Right lobe of liver (tissue), 4 donors: ENCODE data around the gene PCED1A.

Experiments
- CTCF ChIP-seq, 4 donors: fragments of 200-600 bp in 3 of 4; fragments of 450-650 bp in 1 of 4; IDR thresholded peaks; one replicate each; pipeline versions ENCODE4 v1.5.1 to v1.8.0; 2016 to 2022; ENCODE audit warnings: antibody characterized with exemption in 4 of 4, mild to moderate bottlenecking in 2 of 4
- POLR2A ChIP-seq: fragments of 450-650 bp; IDR thresholded peaks from one replicate; pipeline ENCODE4 v1.6.1; 2017; ENCODE audit warnings: antibody characterized with exemption, mild to moderate bottlenecking
- donor health status: DM: no; HTN: no; CAD: no.
- donor health status: DM: no; HTN: no; CAD: no.
- donor health status: DM: no; HTN: yes; CAD: no.

- TF ChIP-seq CTCF (IDR thresholded peaks at IDR 0.05) = no peak
- peak; percentile 90 for TF ChIP-seq POLR2A
These were observed 32.7 kb upstream of the PCED1A start, which contains the start of gene PTPRA for GRCh38 chr20:2873010-2873746.
